ENCODE data around the gene ATL3. TPM values are rescaled to one million over a fixed set of nuclear protein-coding genes. Genes with fewer than 3 reads are reported as not detected.

Gene ATL3
- total RNA-seq, 1 experiment from 2014 or later, result 63.9 TPM

GRCh38 chr11:63574856-63575602 lies 96.1 kb downstream of the ATL3 start:
- H3K27me3 ChIP-seq (replicated peaks; ENCODE audit: insufficient read depth, low read depth, low read length, poor library complexity), result no peaks in the 10 kb centered on the region
- no peaks in the 10 kb centered on the region for H3K36me3 ChIP-seq (ENCODE audit: insufficient read depth, low read length, poor library complexity, severe bottlenecking)
- TF ChIP-seq EZH2 (IDR thresholded peaks at IDR 0.05; ENCODE audit: borderline replicate concordance, low read depth, low read length, poor library complexity, severe bottlenecking) (no peak), CTCF (conservative IDR thresholded peaks at IDR 0.05; ENCODE audit: low read depth, low read length) (no peak)
- DNase-seq (ENCODE audit: low spot score), result no peak
- H3K27ac ChIP-seq (ENCODE audit: low read depth, low read length, poor library complexity, severe bottlenecking), result no peak overlapping the region
- no peaks in the 10 kb centered on the region for H3K9me3 ChIP-seq (ENCODE audit: low read depth, low read length, poor library complexity, severe bottlenecking)
- no TSS peak for BruUV-seq (replicated peaks)
- intact Hi-C loops (cut with micrococcal nuclease; ENCODE audit: unreplicated experiment), result no loop called here
- peak overlapping the region; percentile 17 for H3K4me3 ChIP-seq (ENCODE audit: low read depth, low read length, poor library complexity, severe bottlenecking)
- peaks cover 4% of the 10 kb centered on the region for H3K4me1 ChIP-seq (ENCODE audit: insufficient read depth, low read length, poor library complexity, severe bottlenecking)
- POLR2A ChIA-PET (ENCODE audit: low non-redundant PET), result no interaction called here
- CTCF ChIA-PET, result no interaction called here

Other genes with a start within 250 kb of the ATL3 start
- not detected in 2 replicates for gene PLAAT5, start 180.2 kb downstream of the ATL3 start, total RNA-seq (2021)
- not detected in 2 replicates for gene LGALS12, start 165.3 kb downstream of the ATL3 start, total RNA-seq (2021)
- gene PLAAT4, start 134.6 kb downstream of the ATL3 start, total RNA-seq (2021), result 0.97 and 1.0 TPM in 2 replicates
- gene PLAAT2, start 108.0 kb downstream of the ATL3 start, total RNA-seq (2021), result not detected in 2 replicates
- 0.46 and 0.69 TPM in 2 replicates for gene PLAAT3, start 56.9 kb downstream of the ATL3 start, total RNA-seq (2021)
- gene RTN3, start 10.1 kb upstream of the ATL3 start, total RNA-seq (2021), result 268 and 275 TPM in 2 replicates
- gene ZFTA, start 97.4 kb upstream of the ATL3 start, total RNA-seq (2021), result 32.4 and 36.1 TPM in 2 replicates
- gene SPINDOC, start 142.1 kb upstream of the ATL3 start, total RNA-seq (2021), result 91.1 and 94.5 TPM in 2 replicates
- gene MARK2, start 167.7 kb upstream of the ATL3 start, total RNA-seq (2021), result 54.9 and 61.7 TPM in 2 replicates
- gene RCOR2, start 245.8 kb upstream of the ATL3 start, total RNA-seq (2021), result 3.9 and 7.6 TPM in 2 replicates